SH-SY5Y (cell line): Measurements from ENCODE around the gene SKAP1.

Experiments used
- GATA2 ChIP-seq: IDR thresholded peaks from 2 replicates; pipeline ENCODE4 v1.6.1; 2011; ENCODE audit warnings: mild to moderate bottlenecking, low read depth, low read length
- GATA3 ChIP-seq: IDR thresholded peaks from 2 replicates; pipeline ENCODE4 v1.6.1; 2011; ENCODE audit warnings: low read depth, mild to moderate bottlenecking, low read length, moderate library complexity

SKAP1 gene

DNA sequence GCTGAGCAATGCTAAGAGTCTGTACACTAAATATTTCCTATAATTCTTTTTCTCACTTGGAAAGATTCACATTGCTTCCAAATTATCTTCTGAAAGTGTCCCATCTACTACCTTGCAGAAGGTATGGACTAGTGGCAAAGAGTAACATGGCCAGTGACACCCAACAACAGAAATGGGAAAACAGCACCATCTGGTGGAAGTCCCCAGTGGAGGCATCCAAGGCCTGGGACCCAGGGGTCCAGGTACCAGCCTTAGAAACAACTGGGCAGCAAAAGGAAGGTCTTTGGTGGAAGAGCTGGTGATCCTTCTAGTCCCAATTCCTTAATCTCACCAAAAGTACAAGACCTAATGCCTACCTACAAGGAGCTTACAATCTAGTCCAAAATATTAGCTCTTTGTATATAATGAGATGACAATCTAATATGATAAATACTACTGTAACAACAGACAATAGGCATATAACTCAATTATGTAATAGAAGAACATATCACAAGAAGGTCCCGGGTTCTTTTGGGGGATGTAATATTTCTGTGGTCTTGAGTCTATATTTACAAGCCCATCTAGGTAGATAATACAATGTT, 55.3 kb downstream of the SKAP1 start:
- TF ChIP-seq GATA2 (no peak), GATA3 (no peak)

DNA sequence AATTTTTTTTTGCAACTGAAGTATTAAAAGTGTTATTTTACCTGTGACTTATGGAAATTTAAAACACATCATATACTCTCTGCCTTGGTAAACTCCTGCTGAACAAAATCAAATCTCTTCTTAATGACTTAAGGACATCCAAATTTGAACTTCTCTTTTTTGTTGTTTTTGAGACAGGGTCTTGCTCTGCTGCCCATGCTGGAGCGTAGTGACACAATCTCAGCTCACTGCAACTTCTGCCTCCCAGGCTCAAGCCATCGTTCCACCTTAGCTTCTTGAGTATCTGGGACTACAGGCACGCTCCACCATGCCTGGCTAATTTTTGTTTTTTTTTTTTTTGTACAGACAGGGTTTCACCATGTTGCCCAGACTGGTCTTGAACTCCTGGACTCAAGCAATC, 56.1 kb downstream of the SKAP1 start:
- TF ChIP-seq GATA2 (no peak), GATA3 (no peak)

GRCh38 chr17:48373130-48373830, 56.7 kb downstream of the SKAP1 start:
- TF ChIP-seq GATA2 (no peak), GATA3 (no peak)

DNA sequence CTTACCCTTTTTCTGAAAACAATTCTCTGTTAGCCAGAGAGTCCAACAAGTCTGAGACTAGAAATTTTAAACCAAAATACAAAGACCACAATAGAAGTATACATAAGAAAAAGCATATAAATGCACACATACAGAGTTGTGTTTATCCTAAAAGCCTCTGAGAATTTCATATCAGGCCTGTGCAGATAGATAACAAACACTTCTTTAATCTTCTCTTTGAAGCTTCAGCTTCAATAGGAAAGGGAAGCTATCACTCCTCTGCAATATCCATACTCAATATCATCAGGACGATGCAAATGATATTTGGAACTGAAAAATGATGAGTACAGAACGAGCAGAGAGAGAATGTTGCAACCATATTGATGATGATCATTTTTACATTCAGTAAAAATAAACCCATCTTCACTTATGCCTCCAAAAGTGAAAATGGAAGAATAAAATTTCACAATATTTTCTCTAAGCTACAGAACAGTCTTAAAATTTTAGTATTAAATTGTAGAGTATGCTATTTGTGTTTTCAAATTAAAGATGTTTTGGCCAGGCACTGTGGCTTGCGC, 61.6 kb downstream of the SKAP1 start:
- no peak for TF ChIP-seq GATA3
- no peak for TF ChIP-seq GATA2

- TF ChIP-seq GATA2 (no peak), GATA3 (no peak)
Measured at GRCh38 chr17:48363161-48363560, 66.9 kb downstream of the SKAP1 start.

DNA sequence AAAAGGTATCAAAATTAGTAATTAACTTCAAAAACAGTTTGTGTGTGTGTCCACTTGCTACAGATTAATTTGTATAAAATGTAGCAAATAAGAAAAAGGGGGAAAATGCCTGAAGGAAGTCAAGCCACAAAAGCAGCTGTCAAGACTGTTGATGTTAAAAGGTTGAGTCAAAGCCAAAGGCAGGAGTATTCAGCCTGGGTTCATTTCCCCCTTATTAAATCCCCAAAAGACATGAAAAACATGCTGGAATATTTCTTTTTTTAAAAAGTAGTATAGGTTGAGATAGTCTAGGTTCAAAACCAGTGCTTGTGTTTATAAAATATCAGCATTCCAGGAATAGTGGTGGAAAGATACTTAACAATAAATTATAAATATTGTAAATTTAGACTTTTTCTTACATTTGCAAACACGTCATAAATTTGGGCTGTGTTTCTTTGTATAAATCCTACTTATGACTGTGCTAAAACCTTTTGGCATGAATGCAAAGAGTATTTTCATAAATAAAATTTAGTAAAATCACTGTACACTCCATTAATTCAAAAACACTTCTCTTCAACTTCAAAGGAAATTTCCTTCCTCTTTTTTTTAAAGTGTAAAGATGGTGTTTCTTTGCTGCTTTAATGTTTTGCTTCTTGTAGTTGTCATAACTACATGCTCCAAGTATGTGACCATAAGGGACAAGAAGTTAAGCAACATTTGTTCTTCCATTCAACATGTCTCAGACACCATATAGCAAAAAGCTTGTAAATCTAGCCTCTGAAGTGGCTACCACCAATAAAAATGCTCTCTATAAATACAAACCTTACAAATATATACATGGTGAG, 72.0 kb downstream of the SKAP1 start:
- TF ChIP-seq GATA3 (no peak), GATA2 (no peak)

DNA sequence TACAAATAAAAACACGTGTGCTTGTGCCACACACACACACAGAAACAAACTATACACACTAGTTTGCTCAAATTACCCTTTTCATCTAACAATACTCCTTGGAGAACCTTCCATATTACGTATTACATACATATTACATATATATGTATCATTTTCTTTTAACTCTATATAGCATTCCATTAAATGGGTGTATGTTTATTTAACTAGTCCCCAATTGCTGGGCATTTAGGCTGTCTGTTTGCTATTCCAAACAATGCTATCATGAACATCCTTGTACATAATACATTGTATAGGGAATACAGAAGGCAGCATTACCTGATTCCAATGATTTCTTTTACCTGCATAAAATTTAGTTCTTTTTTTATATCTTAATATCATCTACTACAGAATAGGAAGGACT, 73.1 kb downstream of the SKAP1 start:
- TF ChIP-seq GATA2 (no peak), GATA3 (no peak)

DNA sequence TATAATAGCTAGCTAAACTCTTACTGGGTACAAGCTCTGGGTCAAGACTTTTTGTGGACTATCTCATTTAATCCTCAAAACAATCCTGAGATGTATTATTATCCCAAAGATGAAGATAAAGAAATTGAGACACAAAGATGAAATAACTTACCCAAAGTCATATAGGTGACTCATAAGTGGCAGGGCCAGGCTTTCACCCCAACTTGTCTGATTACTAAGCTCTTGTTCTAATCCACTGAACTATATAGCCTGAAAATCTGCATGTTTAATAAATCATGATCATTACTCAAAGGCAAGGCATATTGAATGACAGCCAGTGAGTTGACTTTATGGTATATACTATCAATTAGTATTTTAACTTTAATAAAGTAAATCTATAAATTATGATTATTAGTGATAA, 77.4 kb downstream of the SKAP1 start:
- TF ChIP-seq GATA3 (no peak), GATA2 (no peak)

- TF ChIP-seq GATA3 (no peak), GATA2 (no peak)
Measured at GRCh38 chr17:48351911-48352332, 78.1 kb downstream of the SKAP1 start.

- no peak for TF ChIP-seq GATA3
- TF ChIP-seq GATA2, result no peak
Measured at GRCh38 chr17:48348352-48348751, 81.7 kb downstream of the SKAP1 start.

DNA sequence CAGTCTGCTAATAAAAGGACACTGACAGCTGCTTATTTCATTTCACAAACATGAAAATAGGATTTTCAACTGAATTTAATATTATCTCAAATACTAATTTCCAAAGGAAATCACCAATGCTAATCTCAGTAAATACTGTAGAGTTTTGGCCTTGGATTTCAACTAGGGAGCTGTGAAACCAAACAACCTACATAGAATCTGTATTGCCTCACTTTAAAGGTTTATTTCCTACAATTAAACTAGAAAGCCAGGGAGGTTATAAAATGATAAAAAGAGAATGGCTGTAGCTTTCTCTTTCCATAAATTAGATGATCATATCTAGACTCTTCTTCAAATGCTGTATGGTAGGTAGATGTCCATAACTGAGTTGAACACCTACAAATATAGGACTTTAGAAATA, 82.8 kb downstream of the SKAP1 start:
- no peak for TF ChIP-seq GATA2
- no peak for TF ChIP-seq GATA3

DNA sequence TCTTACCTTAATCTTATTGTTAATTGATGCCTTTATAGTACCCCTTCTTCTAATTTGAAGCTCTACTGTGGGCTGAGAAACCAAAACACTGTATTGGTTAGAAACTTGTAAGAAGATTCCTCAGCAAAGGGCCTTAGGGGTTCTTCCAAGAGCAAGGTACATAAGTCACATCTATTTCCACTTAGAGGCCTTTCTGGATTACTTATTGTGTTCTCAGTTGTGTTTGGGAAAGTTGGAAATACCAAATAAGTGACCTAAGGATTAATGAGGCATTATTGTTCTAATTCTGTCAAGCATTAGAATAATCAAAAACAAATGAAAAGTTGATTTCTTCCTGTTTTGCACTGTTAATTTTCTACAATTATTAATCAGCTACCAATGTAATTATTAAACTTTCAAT, 85.8 kb downstream of the SKAP1 start:
- TF ChIP-seq GATA3 (no peak), GATA2 (no peak)

- TF ChIP-seq GATA2, result no peak
- no peak for TF ChIP-seq GATA3
Measured at GRCh38 chr17:48340916-48341315, 89.1 kb downstream of the SKAP1 start.

DNA sequence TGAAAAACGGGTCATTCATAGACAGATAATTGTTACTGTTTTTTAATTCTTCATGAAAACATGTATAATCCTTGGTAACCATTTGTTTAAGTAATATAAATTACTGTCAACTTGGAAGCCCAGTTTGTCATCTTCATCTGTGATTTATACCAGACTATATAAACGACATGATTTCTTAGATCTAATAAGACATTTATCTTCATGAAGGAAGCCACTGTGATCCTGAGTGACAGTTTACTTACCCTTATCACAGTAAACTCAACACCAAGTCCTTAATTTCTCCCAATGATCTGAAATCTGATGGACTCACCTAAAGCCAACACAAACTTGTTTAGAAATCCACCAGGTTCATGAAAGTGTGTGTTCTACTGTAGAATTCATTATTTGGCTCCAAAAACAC, 91.3 kb downstream of the SKAP1 start:
- TF ChIP-seq GATA3, result no peak
- no peak for TF ChIP-seq GATA2
